SHP77 treated with DMSO at 0.1 percent for 48 hours (cell line): ENCODE measurements around the gene SMIM13.
A peak's percentile ranks its signal among the peaks of the same experiment; 100 is the strongest.

Source experiments
- DNase-seq: peaks from one replicate; lab custom pipeline; 2025; lab: John Stamatoyannopoulos, UW

The SMIM13 gene

DNA sequence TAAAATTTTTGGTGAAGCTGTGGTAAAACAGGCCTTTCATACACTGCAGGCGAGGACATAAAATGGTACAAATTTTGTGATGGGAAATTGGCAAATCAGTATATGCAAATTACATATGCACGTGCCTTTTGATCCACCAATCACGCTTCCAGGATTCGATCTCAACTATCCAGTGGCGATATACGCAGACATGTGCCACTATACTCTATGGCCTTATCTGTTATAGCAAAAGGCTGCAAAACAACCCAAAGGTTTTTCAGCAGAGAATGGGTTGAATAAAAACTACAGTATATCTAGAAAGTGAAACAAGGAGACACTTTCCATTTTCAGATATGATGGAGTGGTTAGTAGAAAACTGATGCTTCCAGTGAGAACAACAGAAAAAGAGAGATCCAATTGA, 59.8 kb downstream of the SMIM13 start:
- DNase-seq: no peak

- DNase-seq: no peak
Observed at GRCh38 chr6:11155589-11155988, 62.0 kb downstream of the SMIM13 start.

GRCh38 chr6:11160199-11160598, 66.6 kb downstream of the SMIM13 start:
- no peak for DNase-seq

GRCh38 chr6:11161031-11161956, 67.7 kb downstream of the SMIM13 start:
- no peak for DNase-seq

- no peak for DNase-seq
Observed at GRCh38 chr6:11162262-11162661, 68.6 kb downstream of the SMIM13 start.

DNA sequence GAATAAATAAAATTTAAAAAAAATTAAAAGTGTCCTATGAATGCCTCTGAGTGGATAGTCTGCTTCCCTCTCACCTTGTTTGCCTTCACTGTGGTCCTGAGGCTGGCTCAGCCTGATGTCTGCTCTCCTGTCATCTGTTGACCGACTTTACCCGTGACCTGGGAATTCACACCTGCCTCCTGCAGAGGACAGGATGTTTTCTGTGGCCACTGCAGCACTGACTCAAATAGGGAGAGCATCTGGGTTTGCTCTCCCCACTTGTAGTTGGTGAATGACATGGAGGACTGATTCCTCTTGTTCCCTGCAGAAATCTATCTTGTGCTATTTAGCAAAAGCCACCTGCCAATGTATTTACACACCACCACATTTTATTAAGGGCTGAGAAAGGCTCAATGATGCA, 70.3 kb downstream of the SMIM13 start:
- DNase-seq: peak; percentile 50

- no peak for DNase-seq
Observed at GRCh38 chr6:11164717-11165646, 71.3 kb downstream of the SMIM13 start.

DNA sequence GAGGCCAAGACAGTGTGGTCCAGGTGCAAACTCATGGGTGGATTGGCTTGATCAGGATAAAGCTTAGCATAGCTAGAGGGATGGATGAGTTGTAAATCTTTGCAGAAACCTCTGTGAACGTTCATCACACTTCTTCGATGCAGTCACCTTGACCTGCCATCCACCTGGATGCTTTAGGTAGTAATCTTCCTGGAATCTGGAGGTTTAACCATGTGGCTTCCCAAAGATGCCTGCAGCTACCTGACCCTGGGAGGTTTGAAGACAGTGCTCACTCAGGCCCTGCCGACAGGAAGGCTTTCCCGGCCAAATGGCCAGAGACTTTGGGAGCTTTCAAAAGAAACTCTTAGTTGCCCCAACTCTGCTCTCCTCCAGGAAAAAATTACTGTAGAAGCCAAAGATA, 73.3 kb downstream of the SMIM13 start:
- DNase-seq: no peak

- DNase-seq: no peak
Observed at GRCh38 chr6:11168091-11168635, 74.5 kb downstream of the SMIM13 start.

DNA sequence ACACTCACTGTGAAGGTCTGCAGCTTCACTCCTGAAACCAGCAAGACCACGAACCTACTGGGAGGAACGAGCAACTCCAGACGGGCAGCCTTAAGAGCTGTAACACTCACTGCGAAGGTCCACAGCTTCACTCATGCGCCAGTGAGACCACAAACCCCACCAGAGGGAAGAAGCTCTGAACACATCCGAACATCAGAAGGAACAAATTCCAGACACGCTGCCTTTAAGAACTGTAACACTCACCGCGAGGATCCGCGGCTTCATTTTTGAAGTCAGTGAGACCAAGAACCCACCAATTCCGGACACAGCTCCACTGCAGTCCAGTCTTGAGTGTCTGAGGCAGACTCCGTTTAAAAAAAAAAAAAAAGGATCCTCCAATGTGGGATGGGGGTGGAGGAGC, 78.3 kb downstream of the SMIM13 start:
- DNase-seq: no peak

- DNase-seq: peak; percentile 6
Observed at GRCh38 chr6:11172501-11173327, 79.1 kb downstream of the SMIM13 start.

- DNase-seq: no peak
Observed at GRCh38 chr6:11174242-11174611, 80.6 kb downstream of the SMIM13 start.

- no peak for DNase-seq
Observed at GRCh38 chr6:11177271-11177670, 83.6 kb downstream of the SMIM13 start.

DNA sequence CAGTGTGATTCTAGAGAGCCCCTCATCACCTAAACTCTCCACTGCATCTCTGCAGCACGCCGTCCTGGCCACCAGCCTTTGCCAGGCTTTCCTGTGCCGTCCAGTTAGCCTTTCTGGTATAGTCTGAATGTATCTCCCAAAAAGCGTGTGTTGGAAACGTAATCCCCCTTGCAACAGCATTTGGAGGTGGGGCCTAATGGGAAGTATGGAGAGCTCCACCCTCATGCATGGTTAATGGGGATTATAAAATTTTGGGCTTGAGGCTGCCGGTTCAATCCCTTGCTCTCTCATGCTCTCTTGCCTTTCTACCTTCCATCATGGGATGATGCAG, 85.4 kb downstream of the SMIM13 start:
- DNase-seq: no peak

- no peak for DNase-seq
Observed at GRCh38 chr6:11179419-11180202, 86.0 kb downstream of the SMIM13 start.

- no peak for DNase-seq
Observed at GRCh38 chr6:11181478-11182136, 88.0 kb downstream of the SMIM13 start.

DNA sequence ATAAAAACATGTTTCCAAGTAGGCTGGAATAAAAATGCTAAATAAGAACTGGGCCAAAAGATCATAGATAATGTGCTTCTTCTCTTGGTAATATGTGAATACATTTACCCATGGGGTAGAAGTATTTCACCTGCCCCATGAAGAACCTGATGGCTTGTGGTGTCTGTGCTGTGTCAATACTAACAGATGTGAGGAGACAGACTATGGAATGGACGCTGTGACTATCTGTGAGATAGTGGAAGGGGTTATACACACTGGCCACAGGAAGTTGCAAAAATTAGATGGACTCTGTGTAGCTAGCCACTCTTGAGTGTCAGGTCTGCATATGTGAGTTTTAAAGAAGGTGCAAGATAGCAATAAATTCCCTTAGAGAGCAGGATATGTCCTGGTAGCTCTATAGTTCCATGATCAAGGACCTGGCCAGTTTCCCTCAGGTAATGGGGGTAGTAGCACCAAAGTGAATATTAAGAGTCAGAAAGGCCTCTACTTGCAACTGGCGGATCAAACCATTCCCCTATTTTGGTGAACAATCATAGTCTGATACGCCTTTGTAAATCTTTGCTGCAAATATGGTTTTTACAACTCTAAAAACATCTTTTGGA, 90.2 kb downstream of the SMIM13 start:
- DNase-seq: no peak

GRCh38 chr6:11185204-11185842, 91.7 kb downstream of the SMIM13 start:
- no peak for DNase-seq

DNA sequence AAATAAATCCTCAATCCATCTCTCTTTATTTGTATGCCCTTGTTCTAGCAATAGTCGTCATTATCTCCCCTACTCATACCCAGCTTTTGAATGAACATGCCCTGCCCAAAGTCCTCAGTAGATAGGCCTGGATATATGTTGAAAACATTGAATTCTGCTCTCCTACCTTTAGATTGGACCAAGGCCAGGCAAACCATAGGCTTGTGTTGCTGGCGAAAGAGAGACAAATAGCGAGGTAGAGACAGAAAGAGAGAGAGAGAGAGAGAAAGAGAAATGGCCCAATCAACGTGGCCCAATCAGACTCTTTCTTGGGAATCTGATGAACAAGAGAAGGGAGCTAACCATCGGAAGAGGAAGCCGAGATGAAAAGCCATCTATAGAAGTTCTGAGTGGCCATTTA, 93.7 kb downstream of the SMIM13 start:
- no peak for DNase-seq
